Liver (tissue), 9 donors: ENCODE results near the gene BBS7. TPM values are rescaled to one million over a fixed set of nuclear protein-coding genes. Genes with fewer than 3 reads are reported as not detected.

Source experiments
- DNase-seq: peaks from one replicate; pipeline ENCODE4 v3.0.0-alpha.2; 2017; ENCODE audit warnings: low spot score
- H3K27ac ChIP-seq, 2 donors: one replicate each; pipeline ENCODE4 v1.7.0; 2013; ENCODE audit warnings: inconsistent platforms in 2 of 2, low read length in 2 of 2, control low read depth in 1 of 2, low read depth in 1 of 2, mild to moderate bottlenecking in 1 of 2
- H3K27me3 ChIP-seq, 4 donors: one replicate each; pipeline versions ENCODE4 v1.6.1 to v1.7.0; 2013; ENCODE audit warnings: low read length in 3 of 4, inconsistent platforms in 1 of 4, mild to moderate bottlenecking in 1 of 4, moderate library complexity in 1 of 4; ENCODE audit not compliant: control insufficient read depth in 4 of 4, insufficient read depth in 4 of 4
- H3K36me3 ChIP-seq, 4 donors: one replicate each; pipeline versions ENCODE4 v1.6.1 to v1.7.0; 2013; ENCODE audit warnings: low read length in 3 of 4, mild to moderate bottlenecking in 3 of 4, low read depth in 1 of 4, moderate library complexity in 1 of 4; ENCODE audit not compliant: control insufficient read depth in 4 of 4, insufficient read depth in 3 of 4
- H3K4me1 ChIP-seq, 4 donors: one replicate each; pipeline versions ENCODE4 v1.6.1 to v1.7.0; 2013; ENCODE audit warnings: low read length in 3 of 4, mild to moderate bottlenecking in 3 of 4, moderate library complexity in 1 of 4; ENCODE audit not compliant: control insufficient read depth in 4 of 4, insufficient read depth in 4 of 4
- H3K4me3 ChIP-seq, 3 donors: one replicate each; pipeline versions ENCODE4 v1.6.1 to v1.7.0; 2013; ENCODE audit warnings: low read length in 3 of 3, control low read depth in 1 of 3, low read depth in 1 of 3, mild to moderate bottlenecking in 1 of 3
- H3K9ac ChIP-seq, 2 donors: one replicate each; pipeline ENCODE4 v1.7.0; 2013; ENCODE audit warnings: low read length in 2 of 2, mild to moderate bottlenecking in 2 of 2, moderate library complexity in 2 of 2, control low read depth in 1 of 2, low read depth in 1 of 2
- H3K9me3 ChIP-seq, 4 donors: one replicate each; pipeline versions ENCODE4 v1.6.1 to v1.7.0; 2013; ENCODE audit warnings: low read length in 3 of 4; ENCODE audit not compliant: control insufficient read depth in 4 of 4
- ATF3 ChIP-seq: IDR thresholded peaks from 2 replicates; pipeline ENCODE4 v1.6.1; 2016; ENCODE audit warnings: antibody characterized with exemption
- CTCF ChIP-seq: fragments of 150-350 bp; IDR thresholded peaks from 2 replicates; pipeline ENCODE4 v1.5.1; 2017; ENCODE audit warnings: improper control_type of control experiment, low read depth, low read length; ENCODE audit not compliant: missing input control
- EGR1 ChIP-seq, 2 donors: IDR thresholded peaks; 2 replicates each; pipeline ENCODE4 v1.6.1; 2016 to 2018; ENCODE audit warnings: antibody characterized with exemption in 2 of 2, low read depth in 2 of 2
- FOXA1 ChIP-seq: IDR thresholded peaks from 2 replicates; pipeline ENCODE4 v1.6.1; 2016; ENCODE audit warnings: antibody characterized with exemption
- FOXA2 ChIP-seq: IDR thresholded peaks from 2 replicates; pipeline ENCODE4 v1.6.1; 2016; ENCODE audit warnings: antibody characterized with exemption
- GABPA ChIP-seq, 2 donors: IDR thresholded peaks in 1 of 2; conservative IDR thresholded peaks in 1 of 2; 2 replicates each; pipeline ENCODE4 v1.6.1; 2016; ENCODE audit warnings: antibody characterized with exemption in 2 of 2, mild to moderate bottlenecking in 1 of 2, moderate library complexity in 1 of 2
- HNF4A ChIP-seq, 2 donors: conservative IDR thresholded peaks; 2 replicates each; pipeline ENCODE4 v1.6.1; 2016; ENCODE audit warnings: antibody characterized with exemption in 2 of 2, mild to moderate bottlenecking in 2 of 2
- HNF4G ChIP-seq: IDR thresholded peaks from 2 replicates; pipeline ENCODE4 v1.6.1; 2016; ENCODE audit warnings: antibody characterized with exemption
- JUND ChIP-seq, 2 donors: IDR thresholded peaks; 2 replicates each; pipeline ENCODE4 v1.6.1; 2016; ENCODE audit warnings: antibody characterized with exemption in 2 of 2
- MAX ChIP-seq: IDR thresholded peaks from 2 replicates; pipeline ENCODE4 v1.6.1; 2016; ENCODE audit warnings: antibody characterized with exemption
- NR2F2 ChIP-seq: IDR thresholded peaks from 2 replicates; pipeline ENCODE4 v1.6.1; 2016; ENCODE audit warnings: antibody characterized with exemption
- RAD21 ChIP-seq, 2 donors: IDR thresholded peaks; 2 replicates each; pipeline ENCODE4 v1.6.1; 2016; ENCODE audit warnings: antibody characterized with exemption in 2 of 2, mild to moderate bottlenecking in 2 of 2
- REST ChIP-seq: IDR thresholded peaks from 2 replicates; pipeline ENCODE4 v1.6.1; 2016; ENCODE audit warnings: antibody characterized with exemption, mild to moderate bottlenecking
- RXRA ChIP-seq, 2 donors: IDR thresholded peaks; 2 replicates each; pipeline ENCODE4 v1.6.1; 2017 to 2018; ENCODE audit warnings: antibody characterized with exemption in 2 of 2, mild to moderate bottlenecking in 1 of 2
- SP1 ChIP-seq: IDR thresholded peaks from 2 replicates; pipeline ENCODE4 v1.6.1; 2018; ENCODE audit warnings: antibody characterized with exemption, mild to moderate bottlenecking
- TAF1 ChIP-seq: conservative IDR thresholded peaks from 2 replicates; pipeline ENCODE4 v1.6.1; 2016; ENCODE audit warnings: antibody characterized with exemption, mild to moderate bottlenecking
- YY1 ChIP-seq: IDR thresholded peaks from 2 replicates; pipeline ENCODE4 v1.6.1; 2016; ENCODE audit warnings: antibody characterized with exemption, mild to moderate bottlenecking
- ZBTB33 ChIP-seq: IDR thresholded peaks from 2 replicates; pipeline ENCODE4 v1.6.1; 2016; ENCODE audit warnings: antibody characterized with exemption
- WGBS: extraction: QIAGEN DNeasy Blood & Tissue Kit; methylation state at CpG from one replicate; pipeline ENCODE4 v1.1.7; 2013; 5-methylcytosine and 5-hydroxymethylcytosine counted together
- polyA plus RNA-seq, 2 donors: library from polyadenylated mRNA; stranded (reverse) in 1 of 2; unstranded in 1 of 2; fragments of 200-250 nt in 1 of 2; fragments of >200 nt in 1 of 2; fragmentation: Nextera tagmentation in 1 of 2; extraction: Ambion mirVana in 1 of 2; gene quantifications; one replicate each; pipeline versions ENCODE4 v1.2.1 to v1.2.3, GENCODE V29; 2013 to 2015
- total RNA-seq, 2 donors: library from RNA; depleted of rRNA; stranded (reverse); fragments of >200 nt; gene quantifications; one replicate each; pipeline ENCODE4 v1.2.3, GENCODE V29; 2014
- donor health status: healthy.
- donor health status: healthy.
- donor health status: healthy.
- donor health status: healthy.
- donor health status: healthy.

BBS7 gene
- total and polyA plus RNA-seq, 4 donors, result 1.8 to 8.4 (median 3.1) TPM

GRCh38 chr4:121817006-121817405 is 53.3 kb downstream of the BBS7 start:
- no peaks in the 10 kb centered on the region for H3K27me3 ChIP-seq
- H3K4me1 ChIP-seq, result no peaks in the 10 kb centered on the region
- no peak for DNase-seq
- 93% methylated on average over 3 of the region's 3 CpGs for WGBS
- no peaks in the 10 kb centered on the region for H3K9me3 ChIP-seq
- no peak overlapping the region for H3K27ac ChIP-seq
- no peak overlapping the region for H3K4me3 ChIP-seq
- TF ChIP-seq ZBTB33 (no peak), CTCF (no peak), EGR1 (IDR thresholded peaks at IDR 0.05; ENCODE audit: low read depth in 2 of 2) (no peak), GABPA (IDR thresholded peaks at IDR 0.05 in 1 of 2, conservative IDR thresholded peaks at IDR 0.05 in 1 of 2) (no peak), RXRA (IDR thresholded peaks at IDR 0.05) (no peak), JUND (IDR thresholded peaks at IDR 0.05) (no peak), MAX (no peak), SP1 (no peak), HNF4A (conservative IDR thresholded peaks at IDR 0.05) (no peak), NR2F2 (no peak), FOXA1 (no peak), ATF3 (no peak), HNF4G (no peak), RAD21 (IDR thresholded peaks at IDR 0.05) (no peak), FOXA2 (no peak), REST (no peak), TAF1 (no peak), YY1 (no peak)
- H3K9ac ChIP-seq, result no peak overlapping the region
- peaks cover 3 to 47% (median 34%) of the 10 kb centered on the region in 4 donors for H3K36me3 ChIP-seq
